IPS DF 19.7 (cell line): ENCODE results near the gene MOSPD2.

Experiments
- DNase-seq: peaks from one replicate; pipeline ENCODE4 v3.0.0-alpha.2; 2013; ENCODE audit warnings: low read depth, low spot score

Gene MOSPD2

DNA sequence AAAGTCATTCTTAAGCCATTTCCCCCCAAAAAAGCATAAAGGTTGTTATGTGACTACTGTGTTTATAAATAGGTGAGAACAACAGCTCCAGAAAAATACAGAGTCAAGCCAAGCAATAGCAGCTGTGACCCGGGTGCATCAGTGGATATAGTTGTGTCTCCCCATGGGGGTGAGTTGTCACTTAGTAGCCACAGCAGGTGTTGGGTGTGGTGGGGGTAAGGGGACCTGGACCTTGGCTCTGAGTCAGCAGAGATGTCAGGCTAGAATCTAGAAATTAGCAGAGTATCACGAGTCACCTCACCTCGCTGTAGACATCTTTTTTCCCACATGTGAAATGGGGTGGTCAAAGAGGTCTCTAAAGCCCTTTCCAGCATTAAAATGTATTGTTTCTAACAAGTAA is 42.4 kb downstream of the MOSPD2 start:
- no peak for DNase-seq

DNA sequence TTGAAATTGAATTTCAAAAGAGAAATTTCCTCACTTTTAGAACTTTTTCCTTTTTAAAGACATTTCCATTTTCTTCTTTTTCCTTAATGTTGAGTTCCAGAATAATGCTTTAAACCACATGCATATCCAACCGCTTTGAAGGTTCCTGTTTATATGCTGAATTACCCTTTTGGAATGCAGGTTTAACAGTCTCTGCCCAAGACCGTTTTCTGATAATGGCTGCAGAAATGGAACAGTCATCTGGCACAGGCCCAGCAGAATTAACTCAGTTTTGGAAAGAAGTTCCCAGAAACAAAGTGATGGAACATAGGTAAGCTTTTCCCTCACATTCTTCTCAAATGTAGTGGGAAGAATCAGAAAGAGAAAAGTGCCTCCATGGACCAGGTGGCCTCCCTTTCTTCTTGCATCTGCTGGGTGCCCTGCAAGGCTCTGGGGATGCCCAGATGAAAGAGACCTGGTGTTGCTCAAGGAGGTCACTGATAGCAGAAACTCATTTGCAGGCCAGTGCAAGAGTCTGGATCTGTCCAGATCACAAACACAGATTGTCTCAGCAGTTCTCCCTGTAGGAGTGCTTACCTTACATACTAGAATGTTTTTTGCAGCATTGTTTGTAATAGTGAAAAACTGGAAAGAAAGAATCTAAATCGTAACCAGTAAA is 42.9 kb downstream of the MOSPD2 start:
- DNase-seq: no peak

DNA sequence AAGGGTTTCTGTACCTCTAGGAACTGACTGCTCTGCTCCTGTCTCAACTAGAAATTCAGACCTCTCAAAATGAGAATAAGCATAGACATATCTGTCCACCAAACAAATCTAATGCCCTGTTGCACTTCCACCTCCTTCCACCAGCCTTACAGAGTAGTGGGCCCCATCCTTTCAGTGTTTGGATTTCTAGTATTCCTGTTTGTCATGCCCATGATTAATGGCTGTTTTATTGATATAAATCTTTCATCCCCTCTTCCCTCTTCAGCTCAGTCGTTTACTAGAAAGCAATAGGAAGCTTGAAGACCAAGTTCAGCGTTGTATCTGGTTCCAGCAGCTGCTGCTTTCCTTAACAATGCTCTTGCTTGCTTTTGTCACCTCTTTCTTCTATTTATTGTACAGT is 46.2 kb downstream of the MOSPD2 start:
- no peak for DNase-seq

DNA sequence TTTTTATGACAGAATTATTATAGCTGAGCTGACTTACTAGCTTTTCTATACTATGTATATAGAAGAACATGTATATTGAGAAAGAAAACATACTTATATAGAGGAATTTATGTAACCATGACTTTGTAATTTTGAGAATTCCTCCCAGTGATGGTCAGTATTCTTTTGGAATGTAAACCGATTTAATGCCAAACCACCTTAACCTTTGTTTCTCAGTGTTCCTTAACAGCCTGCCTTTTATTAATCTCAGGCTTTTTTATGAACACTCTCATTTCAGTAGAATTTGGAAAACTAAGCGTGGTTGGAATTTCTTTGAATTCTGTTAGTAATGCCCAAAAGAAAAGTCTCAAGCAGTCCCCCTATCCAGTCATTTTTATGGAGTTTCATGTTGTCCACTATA is 47.0 kb downstream of the MOSPD2 start:
- no peak for DNase-seq

DNA sequence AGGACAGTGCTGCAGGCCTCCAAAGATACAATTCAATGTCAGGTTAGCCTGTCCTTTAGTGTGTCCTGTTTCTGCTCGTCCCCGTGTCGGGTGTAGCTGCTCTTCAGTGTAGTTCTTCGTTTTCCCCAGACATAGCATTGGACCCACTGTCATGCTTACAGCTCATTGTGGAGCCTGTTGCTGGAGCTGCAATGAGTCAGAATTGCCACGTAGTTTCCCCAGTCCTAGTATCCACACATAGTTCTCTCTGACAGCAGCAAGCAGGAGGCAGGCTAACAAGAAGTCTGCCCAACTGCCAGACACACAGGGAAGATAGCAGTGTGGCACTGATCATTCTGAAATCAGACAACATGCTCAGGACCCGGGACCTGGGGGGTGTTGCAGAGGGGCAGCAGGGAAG is 49.2 kb downstream of the MOSPD2 start:
- no peak for DNase-seq

DNA sequence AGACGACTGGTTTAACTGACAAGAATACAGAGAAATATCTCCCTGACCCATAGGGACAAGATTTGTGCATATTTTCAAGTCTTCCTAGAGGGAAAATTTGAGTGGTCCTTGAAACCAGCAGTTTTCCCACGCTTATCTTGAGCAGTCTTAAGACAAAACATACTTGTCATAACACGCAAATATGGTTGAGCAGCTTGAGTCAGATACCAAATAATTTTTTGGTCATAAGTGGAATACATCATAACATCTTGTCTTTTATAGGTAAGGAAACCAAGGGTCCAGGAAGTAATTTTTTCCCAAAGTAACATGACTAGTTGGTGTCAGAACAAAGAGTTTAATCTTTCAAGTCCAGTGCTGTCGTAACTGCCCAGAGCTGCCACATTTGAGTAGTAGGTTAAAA is 50.5 kb downstream of the MOSPD2 start:
- DNase-seq: no peak

DNA sequence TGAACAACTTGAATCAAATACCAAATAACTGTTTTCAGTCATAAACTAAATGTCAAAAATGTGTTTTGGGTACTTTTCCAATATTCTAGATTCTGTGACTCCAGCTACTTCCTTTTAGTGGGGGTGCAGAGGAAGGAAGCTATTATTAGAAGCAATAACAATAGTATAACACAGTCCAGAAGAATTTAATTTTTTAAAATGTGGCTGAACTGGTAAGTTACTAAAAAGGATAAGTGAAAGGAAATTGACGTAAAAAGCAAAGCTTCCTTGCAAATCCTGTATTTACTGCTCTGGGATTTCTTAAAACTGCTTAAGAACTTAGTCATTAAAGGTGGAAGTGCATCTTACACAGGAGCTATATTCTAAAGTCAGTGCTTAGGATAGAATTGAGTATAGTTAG is 53.2 kb downstream of the MOSPD2 start:
- no peak for DNase-seq

DNA sequence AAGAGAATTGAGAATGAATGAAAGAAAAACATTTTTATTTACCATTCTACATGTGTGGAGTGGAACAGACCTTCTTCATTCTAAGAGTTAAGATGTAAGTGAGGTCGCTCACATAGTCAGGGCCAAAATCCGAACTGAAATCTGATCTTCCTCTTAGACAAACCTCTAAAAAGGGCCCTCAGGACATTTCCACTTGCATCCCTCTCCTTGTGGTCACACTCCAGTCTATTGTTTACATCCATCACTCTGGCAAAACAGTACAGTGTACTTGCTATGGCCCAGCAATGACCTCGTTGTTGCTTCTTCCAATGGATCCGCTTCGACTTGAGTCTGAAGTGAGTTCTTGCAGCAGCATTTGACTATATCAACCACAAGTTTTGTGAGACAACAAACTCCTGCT is 54.2 kb downstream of the MOSPD2 start:
- no peak for DNase-seq

DNA sequence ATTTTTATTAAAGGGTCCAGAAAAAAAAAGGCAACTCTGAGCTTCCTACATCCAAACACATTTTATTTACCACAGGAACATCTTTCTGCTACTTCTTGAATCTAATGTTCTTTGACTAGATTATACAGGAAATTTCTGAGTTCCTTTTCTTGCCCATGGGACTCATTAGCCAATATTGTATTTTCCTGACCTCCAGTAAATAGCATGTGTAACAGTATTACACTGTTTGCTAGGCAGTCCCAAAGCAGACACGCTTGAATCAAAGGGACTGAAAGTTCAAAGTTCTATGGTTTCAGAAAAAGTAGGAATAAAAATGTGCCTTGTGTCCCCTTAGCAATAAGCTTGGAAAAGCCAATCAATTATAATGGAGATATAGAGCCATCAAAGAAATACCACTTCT is 57.4 kb downstream of the MOSPD2 start:
- DNase-seq: no peak

DNA sequence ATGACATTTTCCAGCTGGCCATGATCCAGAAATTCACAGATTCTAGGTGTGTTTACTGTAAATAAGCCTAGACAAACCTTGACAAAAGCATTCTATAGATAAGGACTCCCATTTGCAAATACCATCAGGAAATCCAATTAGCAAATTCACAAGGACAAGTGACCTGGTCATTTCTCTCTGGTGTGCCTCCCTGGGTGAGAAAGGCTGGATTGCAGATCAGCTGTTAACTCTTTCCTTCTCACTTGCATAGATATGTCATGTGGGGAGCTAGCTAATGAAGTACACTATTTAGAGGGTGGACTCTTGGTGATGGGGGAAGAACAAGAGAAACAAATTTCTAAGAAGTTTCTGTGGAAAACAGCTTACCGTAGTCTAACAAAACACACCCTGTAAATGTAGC is 58.9 kb downstream of the MOSPD2 start:
- no peak for DNase-seq

DNA sequence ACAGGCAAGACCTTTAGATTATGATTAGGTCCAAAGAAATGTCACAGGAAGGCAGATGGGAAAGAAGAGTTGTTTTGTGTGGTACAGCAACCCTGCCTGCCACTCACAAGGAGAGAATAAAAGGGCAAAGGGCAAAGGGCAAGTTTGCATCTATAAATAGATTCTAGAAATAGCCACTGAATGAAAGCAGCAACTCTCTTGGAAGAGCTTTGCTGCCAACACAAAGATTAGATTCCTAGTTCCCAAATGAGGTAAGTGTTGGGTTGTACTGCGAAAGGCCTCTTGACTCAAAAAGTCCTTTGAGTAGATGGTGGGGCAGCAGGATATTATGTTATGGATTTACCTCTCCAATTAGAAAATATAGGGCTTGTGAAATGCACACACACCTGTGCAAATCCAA is 61.2 kb downstream of the MOSPD2 start:
- DNase-seq: no peak

DNA sequence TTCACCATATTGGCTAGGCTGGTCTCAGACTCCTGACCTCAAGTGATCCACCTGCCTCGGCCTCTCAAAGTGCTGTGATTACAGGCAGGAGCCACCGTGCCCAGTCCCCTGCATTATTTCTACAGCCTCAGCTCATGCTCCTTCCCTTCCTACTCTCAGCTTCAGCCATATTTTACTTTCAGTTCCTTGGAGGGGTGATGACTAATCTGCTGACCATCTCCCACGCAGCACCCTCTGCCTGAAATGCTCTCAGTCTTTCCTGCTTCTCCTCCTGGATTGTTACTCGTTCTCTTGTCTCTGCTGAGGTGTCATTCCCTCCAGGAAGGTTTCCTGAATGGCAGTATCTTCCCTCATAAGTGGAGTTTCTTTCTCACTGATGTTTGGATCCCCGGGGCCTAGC is 63.3 kb downstream of the MOSPD2 start:
- DNase-seq: no peak

DNA sequence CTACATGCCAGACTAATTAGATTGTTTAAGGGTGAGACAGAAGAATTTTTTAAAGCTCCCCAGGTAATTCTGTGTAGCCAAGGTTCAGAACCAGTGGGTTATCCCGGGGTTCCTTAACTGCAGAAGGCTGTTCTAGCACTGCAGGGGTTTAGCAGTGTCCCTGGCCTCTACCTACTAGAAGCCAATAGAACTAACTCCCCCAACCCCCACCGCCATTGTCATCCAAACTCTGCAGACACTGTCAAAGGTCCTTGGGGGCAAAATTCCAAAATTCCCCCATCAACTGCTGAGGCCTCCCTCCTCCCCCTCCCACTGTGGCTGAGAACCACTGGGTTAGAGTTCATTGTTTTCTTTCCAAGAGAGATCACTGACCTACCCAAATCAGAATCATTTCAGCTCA is 66.4 kb downstream of the MOSPD2 start:
- no peak for DNase-seq

DNA sequence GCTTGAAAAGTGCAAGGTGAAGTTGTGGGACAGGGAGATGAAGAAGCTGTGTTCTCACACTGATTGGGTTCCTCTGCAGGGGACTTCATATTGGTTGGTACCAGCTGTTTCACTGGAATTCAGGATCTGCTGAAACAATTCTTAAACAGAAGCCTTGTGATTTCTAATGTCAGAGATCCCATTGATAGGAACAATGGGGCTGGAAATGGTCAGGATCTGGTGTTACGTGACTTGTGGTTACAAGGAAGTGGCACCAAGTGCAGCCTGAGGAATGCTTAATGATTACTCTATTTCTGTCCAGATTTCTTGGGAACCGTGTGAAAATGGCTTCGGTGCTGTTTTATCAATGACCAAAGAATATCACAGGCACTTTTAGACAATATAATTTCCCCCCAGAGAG is 68.1 kb downstream of the MOSPD2 start:
- no peak for DNase-seq

DNA sequence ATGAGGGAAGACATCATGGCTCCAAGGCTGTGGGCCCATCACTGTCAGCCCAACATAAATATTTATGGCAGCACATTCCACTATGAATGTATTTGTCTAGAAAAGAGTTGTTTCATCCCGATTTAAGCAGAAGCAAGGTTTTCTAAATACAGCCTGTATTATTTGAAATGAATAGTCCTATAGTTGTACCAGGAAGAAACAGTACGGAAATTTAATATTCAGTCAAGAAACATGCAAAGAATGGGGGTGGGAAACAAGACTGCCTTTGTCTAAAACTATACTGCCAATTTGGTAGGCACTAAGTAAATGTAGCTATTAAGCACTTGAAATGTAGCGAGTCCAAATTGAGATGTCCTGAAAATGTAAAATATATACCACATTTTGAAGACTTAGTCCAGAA is 69.1 kb downstream of the MOSPD2 start:
- DNase-seq: no peak

DNA sequence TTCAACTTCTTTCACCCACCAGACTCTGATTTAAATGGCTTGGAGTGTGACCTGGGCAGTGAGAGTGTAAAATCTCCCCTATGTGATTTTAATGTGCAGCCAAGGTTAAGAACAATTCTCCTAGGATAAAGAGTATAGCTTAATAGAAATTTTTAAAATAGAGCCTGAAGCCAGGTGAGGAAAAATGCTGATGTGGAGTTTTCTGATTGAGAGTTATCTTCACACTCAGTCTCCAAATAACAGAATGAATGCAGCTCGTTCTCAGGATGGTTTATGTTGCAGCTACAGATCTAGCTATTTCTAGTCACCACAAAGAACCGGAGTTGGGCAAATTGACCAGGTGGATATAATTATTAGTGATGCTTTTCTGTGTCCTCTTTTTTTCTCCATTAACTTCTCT is 70.7 kb downstream of the MOSPD2 start:
- no peak for DNase-seq

DNA sequence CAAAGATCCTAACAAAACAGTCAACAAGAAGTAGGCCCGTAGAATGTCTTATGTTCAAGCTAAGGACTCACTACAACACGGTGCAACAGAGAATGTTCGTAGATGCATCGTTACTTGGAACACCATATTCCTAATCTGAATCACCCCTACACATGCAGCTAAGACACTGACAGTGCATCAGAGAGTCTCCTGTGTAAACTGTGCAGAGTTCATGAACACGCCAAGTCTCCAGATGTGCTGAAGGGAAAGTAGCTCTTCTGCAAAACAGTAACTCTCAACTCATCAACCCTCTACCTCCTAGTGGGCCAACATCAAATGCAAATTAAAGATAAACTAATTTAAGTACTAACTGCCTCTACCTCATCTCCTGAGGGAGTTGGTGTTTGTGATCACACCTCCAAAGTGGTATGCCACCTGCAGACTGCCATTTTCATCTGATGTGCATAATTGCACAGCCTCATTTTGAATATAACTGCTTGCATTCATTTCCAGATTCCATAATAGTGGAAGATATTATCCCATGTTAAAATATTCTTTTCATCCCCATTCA is 73.5 kb downstream of the MOSPD2 start:
- no peak for DNase-seq

DNA sequence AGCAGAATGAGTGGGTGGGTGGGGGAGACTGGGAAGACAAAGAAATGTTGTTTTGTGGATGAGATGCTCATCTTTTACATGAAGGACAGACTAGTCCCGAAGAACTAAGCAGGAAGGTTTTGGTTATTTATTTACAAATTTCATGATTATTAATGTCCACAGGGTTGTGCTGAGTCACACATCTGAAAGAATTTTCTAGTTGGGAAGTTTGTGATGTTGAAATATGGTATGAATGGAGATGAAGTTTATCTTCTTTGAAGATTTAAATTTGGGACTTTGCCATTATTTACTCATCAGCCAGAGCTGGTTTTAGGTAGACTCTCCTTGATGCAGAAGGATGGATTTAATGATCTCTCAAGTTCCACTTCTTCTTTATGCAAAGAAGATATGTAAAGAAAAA is 75.5 kb downstream of the MOSPD2 start:
- no peak for DNase-seq

DNA sequence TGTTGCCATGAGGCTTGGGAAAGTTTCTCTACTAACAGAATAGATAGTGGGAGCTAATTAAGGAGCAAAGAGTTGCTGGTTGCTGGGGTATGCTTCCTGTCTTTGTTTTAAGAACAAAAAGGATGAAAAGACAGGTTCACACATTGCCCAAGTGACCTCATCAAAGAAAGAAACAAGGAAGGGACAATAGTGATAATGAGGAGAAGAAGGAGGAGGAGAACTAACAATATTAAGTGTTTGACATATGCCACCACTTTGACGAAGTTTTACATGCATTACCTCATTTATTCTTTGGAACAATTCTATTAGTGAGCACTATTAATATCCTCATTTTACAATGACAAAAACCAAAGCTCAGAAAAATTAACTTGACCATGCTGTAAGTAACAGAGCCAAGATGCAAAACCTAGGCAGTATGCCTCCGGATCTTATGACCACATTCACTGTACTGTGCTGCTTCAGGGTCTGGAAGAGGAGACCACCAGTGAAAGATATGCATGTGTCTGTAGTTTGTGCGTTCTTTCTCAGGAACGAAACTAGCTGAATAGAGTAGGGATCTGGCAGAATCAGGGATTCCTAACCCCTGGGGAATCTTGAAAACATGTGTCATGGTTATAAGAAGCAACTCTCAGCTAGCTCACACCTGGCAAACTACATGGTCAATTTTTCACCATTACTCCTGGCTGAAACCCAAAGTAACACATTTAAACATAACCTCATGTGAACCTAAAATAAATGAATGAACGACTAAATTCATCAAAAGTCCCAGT is 83.8 kb downstream of the MOSPD2 start:
- DNase-seq: no peak

DNA sequence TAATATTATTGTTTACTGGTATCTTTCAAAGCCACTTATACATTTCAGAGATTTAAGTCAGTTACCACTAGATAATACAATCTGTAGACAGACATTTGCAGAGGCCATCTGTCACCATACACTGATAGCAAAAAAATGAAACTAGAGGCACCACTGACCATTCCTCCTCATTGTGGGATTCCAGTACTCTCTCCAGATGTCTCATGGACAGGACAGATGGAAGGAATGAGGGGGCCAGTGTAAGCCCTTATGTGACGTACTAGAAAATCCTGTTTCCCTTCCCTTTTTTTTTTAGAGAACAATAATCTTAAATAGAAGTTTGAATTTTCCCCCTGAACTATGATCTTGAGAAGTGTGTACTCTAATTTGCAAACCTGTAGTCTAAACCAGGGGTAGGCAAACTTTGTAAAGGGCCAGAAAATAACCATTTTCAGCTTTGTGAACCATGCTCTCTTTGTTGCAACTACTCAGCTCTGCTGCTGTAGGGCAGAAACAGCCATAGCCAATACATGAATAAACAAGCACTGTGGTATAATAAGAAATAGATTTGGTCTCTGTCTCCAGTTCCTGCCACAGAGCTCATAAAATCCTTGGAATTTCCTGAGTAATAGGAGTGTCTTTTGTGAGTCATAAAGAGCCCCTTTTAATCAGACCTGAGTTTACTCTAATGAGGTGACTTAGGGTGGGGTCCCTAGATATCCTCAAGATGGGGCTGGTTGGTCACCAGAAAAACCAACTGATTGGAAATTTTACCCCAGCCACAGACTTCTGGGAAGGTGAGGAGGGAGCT is 90.4 kb downstream of the MOSPD2 start:
- DNase-seq: no peak

DNA sequence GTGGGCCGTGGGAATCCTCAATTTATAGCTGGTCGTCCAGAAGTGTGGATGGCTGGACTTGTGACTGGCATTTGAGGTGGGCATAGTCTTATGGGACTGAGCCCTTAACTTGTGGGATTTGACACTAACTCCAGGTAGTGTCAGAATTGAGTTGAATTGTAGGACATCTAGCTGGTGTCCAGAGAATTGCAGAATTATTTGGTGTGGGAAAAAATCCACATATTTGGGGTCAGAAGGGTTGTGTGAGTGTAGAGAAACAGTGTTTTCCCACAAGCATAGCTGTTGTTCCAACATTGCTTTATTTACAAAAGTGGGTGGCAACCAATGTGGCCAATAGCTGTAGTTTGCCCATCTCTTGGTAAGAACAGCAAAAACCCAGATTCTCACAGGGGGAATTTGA is 91.3 kb downstream of the MOSPD2 start:
- DNase-seq: no peak
